Measurements from ENCODE around the gene MIA2. TPM values are rescaled to one million over a fixed set of nuclear protein-coding genes. Genes with fewer than 3 reads are reported as not detected.
"Not testable (repeated sequence)": the region's sequence is repeated elsewhere in the genome, so short reads cannot be mapped to it uniquely, and the experiment has no call there.

Gene MIA2
- total RNA-seq, 1 donor from 2014 or later = 27.1 TPM

GRCh38 chr14:39217214-39217879 is 16.4 kb upstream of the MIA2 start:
- no peak overlapping the region for H3K27ac Mint-ChIP-seq
- no peaks in the 10 kb centered on the region for H3K36me3 Mint-ChIP-seq (ENCODE audit: low read depth)
- H3K4me1 Mint-ChIP-seq = peaks cover 5% of the 10 kb centered on the region
- intact Hi-C loops (cut with micrococcal nuclease) = no loop called here
- ChIA-PET POLR2A (no interaction called here), CTCF (no interaction called here)
- TF ChIP-seq, protein P1, sequence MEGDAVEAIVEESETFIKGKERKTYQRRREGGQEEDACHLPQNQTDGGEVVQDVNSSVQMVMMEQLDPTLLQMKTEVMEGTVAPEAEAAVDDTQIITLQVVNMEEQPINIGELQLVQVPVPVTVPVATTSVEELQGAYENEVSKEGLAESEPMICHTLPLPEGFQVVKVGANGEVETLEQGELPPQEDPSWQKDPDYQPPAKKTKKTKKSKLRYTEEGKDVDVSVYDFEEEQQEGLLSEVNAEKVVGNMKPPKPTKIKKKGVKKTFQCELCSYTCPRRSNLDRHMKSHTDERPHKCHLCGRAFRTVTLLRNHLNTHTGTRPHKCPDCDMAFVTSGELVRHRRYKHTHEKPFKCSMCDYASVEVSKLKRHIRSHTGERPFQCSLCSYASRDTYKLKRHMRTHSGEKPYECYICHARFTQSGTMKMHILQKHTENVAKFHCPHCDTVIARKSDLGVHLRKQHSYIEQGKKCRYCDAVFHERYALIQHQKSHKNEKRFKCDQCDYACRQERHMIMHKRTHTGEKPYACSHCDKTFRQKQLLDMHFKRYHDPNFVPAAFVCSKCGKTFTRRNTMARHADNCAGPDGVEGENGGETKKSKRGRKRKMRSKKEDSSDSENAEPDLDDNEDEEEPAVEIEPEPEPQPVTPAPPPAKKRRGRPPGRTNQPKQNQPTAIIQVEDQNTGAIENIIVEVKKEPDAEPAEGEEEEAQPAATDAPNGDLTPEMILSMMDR (IDR thresholded peaks at IDR 0.05) = no peak
- peaks cover 2% of the 10 kb centered on the region for H3K9me3 Mint-ChIP-seq
- H3K27me3 Mint-ChIP-seq = no peaks in the 10 kb centered on the region
- DNase-seq (no peak), ATAC-seq (ENCODE audit: low read depth) (no peak)
- H3K4me3 Mint-ChIP-seq = no peak overlapping the region

GRCh38 chr14:39218171-39218769 is 15.4 kb upstream of the MIA2 start:
- Mint-ChIP-seq H3K36me3 (ENCODE audit: low read depth) (no peaks in the 10 kb centered on the region), H3K4me3 (no peak overlapping the region), H3K27me3 (no peaks in the 10 kb centered on the region), H3K9me3 (peaks cover 2% of the 10 kb centered on the region), H3K4me1 (peaks cover 5% of the 10 kb centered on the region), H3K27ac (no peak overlapping the region)
- ATAC-seq (ENCODE audit: low read depth) (no peak), DNase-seq (no peak)
- ChIA-PET POLR2A (no interaction called here), CTCF (no interaction called here)
- intact Hi-C loops (cut with micrococcal nuclease) = no loop called here
- TF ChIP-seq, protein P1 (IDR thresholded peaks at IDR 0.05) = no peak

GRCh38 chr14:39219075-39219499 is 14.6 kb upstream of the MIA2 start:
- Mint-ChIP-seq H3K4me3 (no peak overlapping the region), H3K27ac (no peak overlapping the region), H3K9me3 (peaks cover 2% of the 10 kb centered on the region), H3K4me1 (peaks cover 5% of the 10 kb centered on the region), H3K27me3 (peaks cover 2% of the 10 kb centered on the region), H3K36me3 (ENCODE audit: low read depth) (no peaks in the 10 kb centered on the region)
- no peak for DNase-seq
- TF ChIP-seq, protein P1 (IDR thresholded peaks at IDR 0.05) = no peak
- ChIA-PET CTCF (no interaction called here), POLR2A (no interaction called here)
- intact Hi-C loops (cut with micrococcal nuclease) = no loop called here
- ATAC-seq (ENCODE audit: low read depth) = no peak

- H3K27ac Mint-ChIP-seq; DNase-seq; H3K4me1 Mint-ChIP-seq; intact Hi-C loops (cut with micrococcal nuclease); H3K9me3 Mint-ChIP-seq; CTCF ChIA-PET; H3K4me3 Mint-ChIP-seq; H3K27me3 Mint-ChIP-seq; POLR2A ChIA-PET; ATAC-seq (ENCODE audit: low read depth); H3K36me3 Mint-ChIP-seq (ENCODE audit: low read depth): not testable (repeated sequence)
Measured at GRCh38 chr14:39220473-39220872, 13.2 kb upstream of the MIA2 start.

DNA sequence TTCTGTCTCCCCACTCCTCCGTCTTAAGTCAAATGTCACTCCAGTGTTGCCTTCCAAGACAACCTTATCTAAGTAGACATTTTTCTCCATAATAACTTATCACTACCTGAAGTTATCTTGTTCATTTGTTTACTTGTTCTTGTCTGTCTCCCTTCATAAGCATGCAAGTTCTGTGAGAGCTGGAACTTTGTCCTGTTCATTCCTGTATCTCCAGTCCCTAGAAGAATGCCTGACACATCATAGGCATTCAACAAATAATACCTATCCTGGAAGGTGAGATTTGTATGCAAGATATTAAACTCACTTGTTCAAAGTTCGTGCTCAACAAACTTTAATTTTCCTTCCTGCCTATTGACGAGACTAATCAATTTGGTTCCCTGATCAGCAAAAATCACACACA is 5.7 kb upstream of the MIA2 start:
- Mint-ChIP-seq H3K4me3 (no peak overlapping the region), H3K27ac (no peak overlapping the region), H3K4me1 (no peaks in the 10 kb centered on the region), H3K27me3 (peaks cover 5% of the 10 kb centered on the region), H3K9me3 (no peaks in the 10 kb centered on the region), H3K36me3 (ENCODE audit: low read depth) (no peaks in the 10 kb centered on the region)
- ATAC-seq (ENCODE audit: low read depth) (no peak), DNase-seq (no peak)
- TF ChIP-seq, protein P1 (IDR thresholded peaks at IDR 0.05) = no peak
- intact Hi-C loops (cut with micrococcal nuclease) = no loop called here
- POLR2A ChIA-PET = no interaction called here
- CTCF ChIA-PET = no interaction called here

All from activated B cell treated with CpG ODN at 0.5 μM for 24 hours (primary cell).